COR-L47 (cell line): ENCODE results near the gene AGBL4.

Source experiments
- DNase-seq: peaks from one replicate; lab custom pipeline; 2025; lab: John Stamatoyannopoulos, UW

AGBL4 gene

DNA sequence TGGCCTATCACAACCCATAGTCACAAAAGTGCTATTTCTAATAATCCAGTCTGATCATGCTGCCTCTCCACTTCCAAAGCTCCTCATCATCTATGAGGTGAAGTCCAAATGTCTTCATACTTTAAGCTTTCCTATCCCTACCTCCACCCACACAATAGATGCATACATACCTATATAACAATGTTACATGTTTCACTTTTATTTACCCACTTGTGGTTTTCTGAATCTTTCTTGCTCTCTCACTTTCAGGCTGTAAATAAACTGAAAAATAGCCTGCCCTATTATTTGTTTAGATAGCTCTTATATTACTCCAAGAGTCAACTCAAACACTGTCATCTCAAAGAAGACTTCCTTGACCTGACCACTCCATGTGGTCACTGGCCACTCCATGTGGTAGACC lies 840.3 kb downstream of the AGBL4 start:
- no peak for DNase-seq

DNA sequence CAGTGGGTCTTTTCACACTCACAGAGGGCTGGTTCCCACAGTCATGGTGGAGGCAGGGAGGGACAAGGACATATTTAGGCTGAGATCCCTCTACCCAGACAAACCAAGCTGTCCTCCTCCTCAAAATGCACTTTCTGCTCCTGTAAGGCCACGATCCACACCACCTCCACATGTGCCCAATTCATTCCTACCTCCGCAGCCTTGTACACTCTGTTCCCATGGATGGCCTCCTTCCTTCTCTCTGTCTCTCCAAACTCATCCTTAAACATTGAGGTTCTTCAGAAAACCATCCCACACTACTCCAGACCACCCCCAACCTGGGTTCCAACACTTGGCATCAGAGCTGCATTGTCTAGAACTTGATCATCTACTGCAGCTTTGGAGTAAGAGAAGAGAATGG lies 842.7 kb downstream of the AGBL4 start:
- DNase-seq, result no peak

DNA sequence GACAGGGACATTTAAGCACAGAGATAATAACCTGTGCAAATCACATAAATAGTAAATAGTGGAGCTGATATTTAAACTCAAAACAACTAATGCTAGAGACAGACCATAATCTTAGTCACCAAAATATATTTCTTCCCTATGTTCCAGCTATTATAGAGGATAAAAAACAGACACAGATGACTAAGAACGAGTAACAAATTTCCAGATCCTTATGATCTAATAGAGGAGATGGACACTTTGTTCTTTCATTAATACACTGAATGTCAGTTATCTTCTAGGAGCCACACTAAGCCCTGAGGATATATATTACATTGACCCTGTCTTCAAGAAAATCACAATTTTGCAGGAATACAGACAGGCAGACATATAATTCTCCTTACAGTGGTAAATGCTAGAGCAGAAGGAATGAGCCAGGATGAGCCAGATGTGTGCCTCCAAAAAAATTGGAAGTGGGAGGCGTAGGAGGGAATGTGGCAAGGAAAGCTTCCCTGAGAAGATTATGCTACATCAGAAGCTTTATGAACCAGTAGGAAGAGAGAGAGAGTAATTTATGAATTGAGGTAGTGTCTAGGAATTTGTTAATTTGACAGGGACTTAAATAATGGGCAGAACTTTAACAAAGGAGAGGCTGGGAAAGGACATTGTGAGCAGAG lies 851.7 kb downstream of the AGBL4 start:
- DNase-seq, result no peak

DNA sequence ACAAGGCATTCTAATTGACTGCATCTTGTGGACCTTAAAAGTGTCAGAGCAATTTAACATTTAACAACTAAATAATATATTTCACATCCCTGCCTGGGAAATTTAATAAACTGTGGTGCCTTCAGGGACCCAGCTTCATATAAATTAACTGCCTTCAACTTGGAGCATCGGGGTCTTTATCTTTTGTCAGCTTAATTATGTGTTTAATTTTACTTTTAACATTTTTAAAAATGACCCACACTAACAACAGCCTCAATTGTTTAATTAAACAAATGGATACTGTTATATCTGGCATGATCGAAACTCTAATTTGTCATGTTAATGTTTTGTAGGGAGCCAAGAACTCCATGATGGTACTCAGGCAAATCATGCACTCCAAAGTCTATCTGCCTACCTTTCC lies 857.7 kb downstream of the AGBL4 start:
- no peak for DNase-seq

DNA sequence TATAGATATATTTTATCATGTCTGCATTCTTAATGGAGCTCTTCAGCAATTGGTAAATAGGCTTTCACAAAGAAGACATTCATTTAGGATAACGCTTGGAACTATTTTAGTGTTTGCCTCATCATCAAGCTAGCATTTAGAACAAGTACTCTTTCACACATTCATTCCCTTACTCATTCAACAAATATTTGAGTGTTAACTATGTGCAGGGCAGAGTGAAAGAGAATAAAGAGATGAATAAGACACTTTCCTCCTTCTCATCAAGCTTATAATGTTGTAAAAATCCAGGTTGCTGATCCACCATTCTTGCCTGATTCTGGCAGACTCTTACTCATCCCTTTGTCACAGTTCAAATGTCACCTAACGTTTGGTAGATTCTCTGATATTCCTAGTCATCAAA lies 860.7 kb downstream of the AGBL4 start:
- no peak for DNase-seq

DNA sequence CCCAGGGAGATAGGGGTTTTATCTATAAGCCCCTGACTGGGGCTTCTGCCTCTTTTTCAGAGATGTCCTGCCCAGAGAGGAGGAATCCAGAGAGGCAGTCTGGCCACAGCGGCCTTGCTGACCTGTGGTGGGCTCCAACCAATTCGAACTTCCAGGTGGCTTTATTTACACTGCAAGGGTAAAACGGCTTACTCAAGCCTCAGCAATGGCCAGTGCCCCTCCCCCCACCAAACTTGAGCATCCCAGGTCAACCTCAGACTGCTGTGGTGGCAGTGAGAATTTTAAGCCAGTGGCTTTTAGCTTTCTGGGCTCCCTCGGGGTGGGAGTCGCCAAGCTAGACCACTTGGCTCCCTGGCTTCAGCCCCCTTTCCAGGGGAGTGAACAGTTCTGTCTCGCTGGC lies 863.1 kb downstream of the AGBL4 start:
- no peak for DNase-seq

DNA sequence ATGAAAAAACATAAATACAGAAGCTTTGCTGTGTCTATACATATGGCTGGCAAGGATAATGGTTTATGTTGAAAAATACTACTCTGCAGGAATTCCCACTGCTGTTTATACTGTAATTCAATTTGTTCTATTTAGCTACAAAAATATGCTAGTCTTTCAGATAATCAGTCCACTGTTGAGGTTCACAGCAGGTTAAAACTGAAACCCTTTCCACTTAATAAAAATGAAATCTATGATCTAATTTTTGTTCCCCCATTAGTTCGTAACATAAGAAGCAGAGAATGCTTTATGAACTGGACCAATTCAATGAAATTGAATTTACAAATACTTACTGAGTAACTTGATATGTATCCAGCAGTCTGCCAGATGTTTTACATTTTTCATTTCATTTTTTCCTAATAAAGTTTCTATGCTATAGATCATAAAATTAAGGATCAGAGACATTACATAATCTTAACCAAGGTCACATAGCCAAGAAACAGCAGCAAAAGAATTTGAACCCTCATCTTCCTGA lies 887.0 kb downstream of the AGBL4 start:
- no peak for DNase-seq

DNA sequence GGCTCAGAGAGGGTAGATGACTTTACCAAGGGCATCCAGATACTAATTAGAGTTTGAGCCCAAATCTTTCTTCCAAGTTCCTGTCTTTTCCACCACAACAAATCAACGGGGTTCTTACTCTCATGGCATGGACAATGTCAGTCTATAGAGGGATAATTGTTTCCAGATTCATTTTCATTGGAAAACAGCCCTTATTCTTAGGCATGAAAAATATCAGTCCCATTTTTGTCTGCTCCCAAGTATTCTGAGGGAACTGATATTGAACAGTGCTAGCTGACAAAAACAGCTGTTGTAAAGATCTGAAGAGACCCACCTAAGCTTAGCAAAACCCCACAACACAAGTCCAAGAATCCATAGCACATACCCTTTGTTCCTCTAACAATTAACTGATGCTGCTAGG lies 898.0 kb downstream of the AGBL4 start:
- no peak for DNase-seq

DNA sequence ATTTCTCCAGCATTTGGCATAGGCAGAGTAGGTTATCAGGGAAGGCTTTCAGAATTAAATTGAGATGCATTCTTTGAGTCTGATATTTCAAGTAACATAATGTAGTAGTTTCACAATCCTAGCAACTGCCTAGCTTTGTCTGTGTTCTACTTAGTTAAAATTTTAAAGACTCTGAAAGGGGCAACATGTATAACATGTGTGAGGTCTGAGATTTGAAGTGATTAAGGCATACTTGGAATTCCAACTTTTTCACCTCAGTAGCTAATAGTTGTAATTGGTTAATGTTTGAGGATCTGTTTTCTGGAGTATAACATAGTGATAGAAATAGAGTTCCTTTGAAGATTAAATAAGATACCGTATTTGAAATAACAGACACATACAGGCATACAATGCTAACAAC lies 911.8 kb downstream of the AGBL4 start:
- no peak for DNase-seq

DNA sequence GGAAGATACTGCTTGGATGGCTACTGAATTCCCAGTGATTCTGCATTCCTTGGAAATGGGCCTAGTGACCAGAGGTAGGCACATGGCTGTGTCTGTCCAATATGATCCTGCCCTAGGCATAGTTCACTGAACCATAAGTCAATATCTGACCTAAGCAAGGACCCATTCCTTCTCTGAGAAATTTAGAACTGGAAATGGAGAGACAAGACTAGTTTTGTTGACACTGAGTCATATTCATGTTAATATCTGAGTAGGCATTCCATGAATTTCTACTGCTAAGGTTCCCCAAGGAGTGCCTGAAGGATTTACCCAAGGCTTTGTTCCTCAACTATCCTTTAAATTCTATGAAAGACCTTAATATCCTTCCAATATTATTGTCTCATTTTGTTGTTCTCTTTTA lies 917.3 kb downstream of the AGBL4 start:
- no peak for DNase-seq

DNA sequence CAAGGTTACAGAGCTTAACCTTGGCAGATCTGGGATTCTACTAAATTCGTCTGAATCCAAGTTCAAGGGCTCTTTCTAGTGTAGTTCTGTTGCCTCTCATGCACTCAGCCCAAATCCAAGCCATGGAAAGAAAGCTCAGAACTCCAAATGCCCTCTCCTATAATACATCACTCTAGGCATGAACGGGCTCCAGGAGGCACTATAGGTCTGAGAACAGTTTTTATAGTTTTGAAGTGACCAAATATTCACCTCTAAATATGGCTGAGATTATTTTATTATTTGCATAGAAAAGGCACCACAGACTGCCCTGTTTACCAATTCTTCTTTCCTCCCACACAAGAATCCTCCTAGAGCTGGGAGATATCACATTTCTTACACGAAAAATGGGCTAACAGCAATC lies 919.2 kb downstream of the AGBL4 start:
- DNase-seq, result no peak

DNA sequence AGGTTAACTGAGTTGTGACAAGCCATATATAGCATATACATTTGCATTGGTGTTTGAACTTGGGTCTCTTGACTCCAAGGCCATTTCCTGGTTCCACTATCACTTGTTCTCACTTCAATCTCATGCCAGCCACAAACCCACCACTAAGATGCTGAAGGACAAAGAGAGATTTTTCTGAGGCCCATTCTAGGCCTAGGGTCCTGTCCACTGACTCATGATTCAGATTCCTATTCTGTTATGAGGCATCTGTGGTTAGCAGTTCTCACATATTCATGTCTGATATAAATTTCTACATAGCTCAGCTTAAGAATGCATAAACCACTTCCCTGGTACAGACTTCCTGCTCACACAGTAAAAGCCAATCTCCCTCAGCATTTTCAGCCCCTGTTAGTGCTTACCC lies 921.0 kb downstream of the AGBL4 start:
- no peak for DNase-seq

DNA sequence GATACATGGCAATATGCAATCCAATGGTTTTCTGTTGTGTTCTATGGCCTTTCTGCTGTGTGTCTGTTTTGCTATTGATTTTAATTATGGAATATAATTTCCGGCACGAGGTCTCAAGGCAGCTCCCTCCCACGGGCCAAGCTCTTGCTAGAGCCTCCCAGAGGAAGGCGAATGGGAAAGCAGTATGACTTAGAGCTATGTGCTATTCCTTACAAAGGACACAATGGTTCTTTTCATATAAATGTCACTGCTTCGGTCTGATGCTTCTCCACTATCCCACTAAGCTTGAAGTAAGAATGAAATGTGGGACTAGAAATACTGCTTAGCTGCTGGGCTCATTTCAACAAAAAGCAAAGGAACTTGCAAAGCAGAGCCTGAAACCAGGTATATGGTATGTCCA lies 924.9 kb downstream of the AGBL4 start:
- no peak for DNase-seq

DNA sequence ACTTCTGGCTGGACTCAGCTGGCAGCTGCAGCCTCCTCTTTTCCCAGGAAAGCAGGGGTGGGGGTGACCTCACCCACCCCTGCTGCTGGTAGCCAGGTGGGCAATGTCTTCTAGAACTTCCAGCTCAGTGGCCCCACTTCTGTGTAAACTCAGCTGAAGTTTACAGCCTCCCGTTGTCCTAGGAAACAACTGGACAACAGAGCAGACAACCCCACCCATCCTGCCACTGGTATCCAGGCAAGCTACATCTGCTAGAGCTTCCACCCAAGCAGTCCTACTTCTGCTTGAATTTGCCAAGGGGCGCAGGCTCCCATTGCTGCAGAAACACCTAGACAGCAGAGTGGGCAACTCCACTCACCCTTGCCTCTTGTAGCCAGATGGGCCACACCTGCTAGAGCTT lies 937.4 kb downstream of the AGBL4 start:
- DNase-seq, result no peak

DNA sequence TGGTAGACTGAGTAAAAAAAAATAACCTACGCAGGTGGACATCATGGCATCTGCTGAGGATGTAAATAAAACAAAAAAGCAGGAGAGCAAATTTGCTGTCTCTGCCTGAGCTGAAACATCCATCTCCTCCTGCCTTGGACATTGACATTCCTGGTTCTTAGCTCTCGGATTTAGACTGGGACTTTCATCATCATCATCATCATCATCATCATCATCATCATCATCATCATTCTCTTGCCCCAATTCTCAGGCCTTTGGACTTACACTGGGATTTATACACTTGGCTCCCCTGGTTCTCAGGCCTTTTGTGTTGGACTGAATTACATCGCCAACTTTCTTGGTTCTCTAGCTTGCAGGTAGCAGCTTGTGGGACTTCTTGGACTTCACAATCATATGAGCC lies 938.7 kb downstream of the AGBL4 start:
- DNase-seq, result no peak

DNA sequence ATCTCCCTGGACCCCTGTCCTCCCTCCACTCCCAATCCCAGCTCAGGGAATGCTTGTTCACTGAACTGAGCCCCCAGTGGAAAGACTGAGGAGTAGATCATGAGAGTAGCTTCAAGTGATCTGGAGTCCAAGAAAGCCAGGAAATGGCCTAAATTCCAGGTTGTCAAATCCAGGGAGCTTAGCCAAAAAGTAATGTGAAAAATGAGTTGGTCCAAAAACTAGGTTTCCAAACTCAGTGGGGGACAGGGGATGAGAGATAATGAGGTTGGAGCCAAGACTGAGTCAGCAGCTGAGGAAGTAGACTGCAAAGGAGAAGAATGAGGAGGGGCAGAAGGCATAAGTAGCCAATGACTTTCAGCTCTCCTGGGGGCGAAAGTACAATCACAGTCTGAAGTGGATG lies 963.0 kb downstream of the AGBL4 start:
- no peak for DNase-seq

DNA sequence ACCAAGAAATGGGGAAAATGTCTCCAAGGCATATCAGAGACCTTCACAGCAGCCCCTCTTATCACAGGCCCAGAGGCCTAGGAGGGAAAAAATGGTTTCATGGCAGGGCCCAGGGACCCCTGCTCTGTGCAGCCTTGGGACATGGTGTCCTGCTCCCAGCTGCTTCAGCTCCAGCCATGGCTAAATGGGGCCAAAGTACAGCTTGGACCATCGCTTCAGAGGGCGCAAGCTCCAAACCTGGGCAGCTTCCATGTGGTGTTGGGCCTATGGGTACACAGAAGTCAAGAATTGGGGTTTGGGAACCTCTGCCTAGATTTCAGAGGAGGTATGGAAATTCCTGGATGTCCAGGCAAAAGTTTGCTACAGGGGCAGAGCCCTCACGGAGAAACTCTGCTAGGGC lies 964.7 kb downstream of the AGBL4 start:
- no peak for DNase-seq

DNA sequence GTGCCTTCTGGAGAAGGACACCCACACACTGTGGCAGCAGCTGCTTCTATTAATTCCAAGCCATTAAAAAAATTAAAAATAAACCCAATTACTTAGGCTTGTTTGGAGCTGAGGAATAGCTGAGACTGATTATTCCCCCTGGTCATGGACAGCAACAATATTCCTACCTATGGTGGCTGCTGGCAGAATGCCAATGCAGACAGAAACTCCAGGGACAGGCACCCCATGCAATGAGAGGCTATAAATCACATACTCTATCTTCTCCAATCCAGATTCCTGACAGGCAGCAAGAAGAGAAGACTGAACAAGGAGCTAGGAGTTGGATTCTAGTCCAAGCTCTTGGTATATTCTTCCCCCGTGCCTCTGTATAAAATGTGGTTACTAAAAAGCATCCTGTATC lies 971.7 kb downstream of the AGBL4 start:
- DNase-seq, result peak; percentile 80

DNA sequence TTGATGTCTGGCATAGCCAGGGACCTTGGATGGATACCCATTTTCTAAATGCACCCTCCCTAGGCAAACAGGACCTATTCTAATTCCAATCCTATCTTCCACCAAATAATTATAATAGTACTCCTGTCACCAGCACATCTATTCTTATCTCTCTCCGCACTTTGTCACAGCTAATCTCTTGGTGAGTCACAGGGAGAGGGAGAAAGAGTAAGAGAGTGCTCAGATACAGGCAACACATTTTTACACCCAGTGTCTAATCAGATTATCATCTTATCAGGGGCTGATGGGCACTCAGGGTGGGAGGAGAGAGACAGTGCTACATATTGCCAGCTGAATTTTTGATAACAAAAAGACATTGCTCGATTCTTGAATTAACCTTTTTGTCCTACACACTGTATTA lies 972.1 kb downstream of the AGBL4 start:
- DNase-seq, result no peak

DNA sequence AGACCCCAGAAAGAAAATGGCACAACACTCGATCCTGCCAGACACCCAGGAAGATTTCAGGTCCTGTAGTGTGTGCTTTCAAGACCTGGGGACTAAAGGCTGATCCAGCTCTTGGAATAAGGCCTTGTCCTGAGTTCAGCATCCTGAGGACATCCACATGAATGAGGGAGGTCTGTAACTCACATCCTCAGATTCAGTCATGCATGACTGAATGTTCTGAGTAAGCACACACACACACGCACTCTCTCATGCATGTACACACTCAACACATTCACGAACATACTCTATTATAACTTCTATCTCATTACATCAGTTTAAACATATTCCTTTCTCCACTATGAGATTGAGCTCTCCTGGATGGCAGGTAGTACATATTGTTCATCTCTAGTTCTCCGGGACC lies 973.7 kb downstream of the AGBL4 start:
- no peak for DNase-seq

DNA sequence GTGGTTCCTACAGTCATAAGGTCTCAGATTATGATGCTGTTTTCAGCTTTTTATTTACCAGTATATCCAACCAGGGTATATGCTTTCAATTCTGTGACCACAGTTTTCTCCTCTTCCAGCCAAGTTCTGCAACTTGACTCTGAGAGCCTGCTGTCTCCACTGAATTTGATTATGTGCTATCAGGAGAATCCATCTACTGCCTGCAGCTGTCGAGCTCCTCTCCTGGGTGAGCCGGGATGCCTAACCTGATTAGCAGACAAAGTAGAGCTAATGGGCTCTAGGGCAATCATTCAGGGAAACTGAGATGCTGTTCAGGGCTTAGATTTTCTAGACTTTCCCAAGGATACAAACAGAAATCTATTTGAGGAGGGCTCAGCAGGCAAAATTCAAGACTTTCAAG lies 975.6 kb downstream of the AGBL4 start:
- DNase-seq, result no peak

DNA sequence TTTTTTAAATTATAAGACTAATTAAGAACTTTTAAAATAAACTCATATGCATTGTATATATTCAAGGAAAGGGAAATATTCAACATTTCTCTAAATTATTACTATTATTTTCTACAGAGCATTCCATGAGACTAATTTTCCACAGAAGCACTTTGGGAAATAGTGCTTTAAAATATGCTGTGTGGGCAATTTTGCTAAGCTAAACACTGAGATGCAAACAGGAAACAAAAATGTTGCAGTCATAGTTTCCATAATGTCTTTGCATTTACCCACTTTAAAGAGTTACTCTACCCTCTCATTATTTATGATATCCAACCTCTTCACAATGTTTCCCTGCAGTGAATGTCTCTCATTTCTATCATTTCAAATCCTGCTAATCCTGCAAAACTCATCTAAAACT lies 977.4 kb downstream of the AGBL4 start:
- DNase-seq, result no peak

DNA sequence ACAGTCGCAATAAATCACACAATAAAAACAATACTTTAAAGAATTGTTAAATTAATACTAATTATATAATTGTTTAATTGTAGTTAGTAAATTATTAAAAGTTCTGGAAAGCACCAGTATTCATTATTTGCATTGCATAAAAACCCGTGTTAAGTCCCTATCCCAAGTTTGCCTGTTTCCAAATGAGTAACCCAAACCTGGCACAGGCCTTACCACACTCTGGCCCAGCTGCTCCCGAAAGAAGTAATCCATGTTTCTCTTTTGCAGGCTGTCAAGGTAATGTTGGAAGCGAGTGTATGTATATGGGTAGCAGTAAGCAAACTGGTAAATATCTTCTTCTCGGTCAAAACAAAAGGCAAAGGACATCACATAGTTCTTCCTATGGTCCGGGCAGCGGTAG lies 978.4 kb downstream of the AGBL4 start:
- DNase-seq, result no peak

DNA sequence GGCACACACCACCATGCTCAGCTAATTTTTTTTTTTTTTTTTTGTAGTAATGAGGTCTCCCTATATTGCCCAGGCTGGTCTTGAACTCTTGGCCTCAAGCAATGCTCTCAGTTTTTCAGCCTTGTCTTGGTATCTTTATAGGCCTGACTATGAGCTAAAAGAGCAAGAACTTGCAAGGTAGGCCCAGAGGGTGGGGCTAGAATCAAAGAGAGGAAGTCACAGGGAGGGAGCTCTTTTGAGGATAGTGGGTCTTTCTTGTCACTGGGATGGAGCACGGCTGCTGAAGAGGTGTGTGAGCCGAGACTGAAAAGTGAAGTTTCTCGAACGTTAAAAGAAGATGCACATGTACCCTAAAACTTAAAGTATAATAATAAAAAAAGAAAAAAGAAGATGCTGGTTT lies 987.1 kb downstream of the AGBL4 start:
- DNase-seq, result no peak

DNA sequence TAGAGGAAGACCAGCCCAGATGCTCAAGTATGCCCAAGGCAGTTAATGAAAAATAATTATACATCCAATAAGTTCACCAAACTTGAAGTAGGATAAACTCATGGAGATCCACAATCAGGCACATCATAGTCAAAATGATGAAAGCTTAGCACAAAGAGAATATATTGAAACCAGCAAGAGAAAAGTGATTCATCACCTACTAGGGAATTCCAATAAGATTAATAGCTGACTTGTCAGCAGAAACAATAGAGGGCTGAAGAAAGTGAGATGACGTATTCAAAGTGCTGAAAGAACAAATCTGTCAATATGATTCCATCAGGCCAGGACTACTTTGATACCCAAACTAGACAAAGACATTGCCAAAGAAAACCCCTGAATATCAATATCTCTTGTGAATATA lies 995.4 kb downstream of the AGBL4 start:
- DNase-seq, result no peak
